Neural progenitor cell (in vitro differentiated cells): ENCODE data around the gene ILF3.

ENCODE experiments used
- CTCF ChIP-seq: fragments of 200-600 bp; sonication (generic); IDR thresholded peaks from 2 replicates; pipeline ENCODE4 v1.5.1; 2017; ENCODE audit warnings: antibody characterized with exemption, mild to moderate bottlenecking
- EZH2phosphoT487 ChIP-seq: fragments of 200-600 bp; sonication (generic); IDR thresholded peaks from 2 replicates; pipeline ENCODE4 v1.6.1; 2017; ENCODE audit warnings: antibody characterized with exemption

GRCh38 chr19:10618846-10619245, 35.3 kb upstream of the ILF3 start:
- no peak for TF ChIP-seq EZH2phosphoT487
- TF ChIP-seq CTCF = no peak
